ENCODE data around the gene CSTF2.
"Not testable (repeated sequence)": the region's sequence is repeated elsewhere in the genome, so short reads cannot be mapped to it uniquely, and the experiment has no call there.

CSTF2 gene

DNA sequence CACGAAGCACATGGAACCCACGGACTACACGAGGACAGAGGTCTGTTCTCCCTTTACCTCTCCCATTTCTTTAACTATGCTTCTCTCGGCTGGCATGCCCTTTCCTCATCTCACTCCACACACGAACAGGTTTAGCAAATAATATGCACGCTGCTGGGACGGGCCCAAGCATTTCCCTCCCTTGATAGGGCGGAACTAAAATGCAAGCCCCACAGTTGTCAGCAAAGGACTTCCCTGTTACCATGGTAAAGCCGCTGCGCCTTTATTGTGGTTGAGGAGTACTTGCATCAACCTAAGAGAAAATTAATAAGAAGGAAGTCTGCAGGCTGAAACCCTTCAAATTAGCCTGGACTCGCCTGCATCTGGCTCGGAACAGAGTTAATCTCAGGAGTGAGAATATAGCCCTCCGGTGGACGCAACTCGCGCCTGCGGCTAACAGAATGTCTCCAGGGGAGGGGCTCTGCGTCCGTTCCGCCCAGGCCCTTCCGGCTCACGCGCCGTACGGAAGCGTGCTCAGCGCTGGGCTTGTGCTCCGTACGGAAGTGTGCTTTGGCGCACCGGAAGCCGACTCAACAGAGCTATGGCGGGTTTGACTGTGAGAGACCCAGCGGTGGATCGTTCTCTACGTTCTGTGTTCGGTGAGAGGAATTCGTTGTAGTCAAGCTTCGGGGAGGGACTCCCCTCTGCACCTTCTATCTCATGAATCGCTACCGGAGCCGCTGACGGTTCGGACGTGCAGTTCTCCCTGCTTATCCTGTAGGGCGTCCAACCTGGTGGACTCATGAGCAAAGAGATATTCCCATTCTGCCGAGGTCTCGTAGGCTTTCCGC lies at the start of gene CSTF2:
Gene CSTF2, plus strand, starts transcription at position 555 of the 830 bp plus-strand sequence. Its CDS starts 26 bp downstream, at position 581.
- FAIRE-seq, result no peak

GRCh38 chrX:100796371-100796770 lies 23.8 kb upstream of the CSTF2 start:
- not testable (repeated sequence) for FAIRE-seq

- FAIRE-seq, result no peak
These were observed 22.8 kb upstream of the CSTF2 start for GRCh38 chrX:100797359-100797758.

- FAIRE-seq, result no peak
These were observed 21.5 kb upstream of the CSTF2 start for GRCh38 chrX:100798484-100799214.

GRCh38 chrX:100802843-100803242 lies 17.3 kb upstream of the CSTF2 start:
- no peak for FAIRE-seq

GRCh38 chrX:100804780-100805179 lies 15.4 kb upstream of the CSTF2 start:
- FAIRE-seq, result no peak

DNA sequence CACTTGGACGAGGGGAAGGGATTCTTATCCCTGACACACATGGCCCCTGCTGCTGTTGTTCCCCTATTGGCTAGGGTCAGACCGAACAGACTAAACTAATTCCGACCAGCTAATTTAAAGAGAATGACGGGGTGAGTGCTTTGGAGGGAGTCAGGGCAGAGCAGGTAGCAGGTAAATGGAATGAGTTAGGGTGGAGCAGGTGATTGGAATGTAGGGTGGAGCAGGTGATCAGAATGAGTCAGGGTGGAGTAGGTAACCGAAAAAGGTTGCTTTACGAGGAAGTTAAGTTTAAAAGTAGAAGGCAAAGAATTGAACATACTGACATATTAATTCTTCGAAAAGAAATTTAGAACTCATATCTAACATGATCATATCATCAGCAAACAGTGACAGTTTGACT lies 11.9 kb upstream of the CSTF2 start:
- FAIRE-seq, result not testable (repeated sequence)

GRCh38 chrX:100812216-100813158 lies 7.7 kb upstream of the CSTF2 start:
- no peak for FAIRE-seq

- no peak for FAIRE-seq
These were observed 2.9 kb upstream of the CSTF2 start for GRCh38 chrX:100817340-100817739.

- no peak for FAIRE-seq
These were observed 706 bp upstream of the CSTF2 start for GRCh38 chrX:100819534-100819836.

DNA sequence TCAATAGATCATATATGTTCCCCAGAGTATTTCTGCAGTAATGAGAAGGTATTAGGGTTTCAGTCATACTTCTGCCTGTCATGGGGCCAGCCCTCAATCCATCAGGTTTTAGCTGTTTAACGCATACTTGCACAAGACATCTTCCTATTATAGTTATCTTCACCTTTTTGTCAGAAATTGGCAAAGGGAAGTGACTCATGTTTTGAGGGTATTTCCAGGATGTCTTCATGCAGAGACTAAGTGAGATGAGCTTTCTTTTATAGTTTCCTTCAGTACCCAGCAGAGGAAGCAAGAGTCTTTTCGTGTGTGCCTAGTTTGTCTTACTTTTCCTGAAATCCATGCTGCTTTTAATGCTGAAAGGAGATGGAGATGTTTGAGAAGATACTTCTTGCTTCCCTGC lies 9.5 kb downstream of the CSTF2 start:
- no peak for FAIRE-seq

- FAIRE-seq, result no peak
These were observed 10.0 kb downstream of the CSTF2 start for GRCh38 chrX:100830143-100830542.

DNA sequence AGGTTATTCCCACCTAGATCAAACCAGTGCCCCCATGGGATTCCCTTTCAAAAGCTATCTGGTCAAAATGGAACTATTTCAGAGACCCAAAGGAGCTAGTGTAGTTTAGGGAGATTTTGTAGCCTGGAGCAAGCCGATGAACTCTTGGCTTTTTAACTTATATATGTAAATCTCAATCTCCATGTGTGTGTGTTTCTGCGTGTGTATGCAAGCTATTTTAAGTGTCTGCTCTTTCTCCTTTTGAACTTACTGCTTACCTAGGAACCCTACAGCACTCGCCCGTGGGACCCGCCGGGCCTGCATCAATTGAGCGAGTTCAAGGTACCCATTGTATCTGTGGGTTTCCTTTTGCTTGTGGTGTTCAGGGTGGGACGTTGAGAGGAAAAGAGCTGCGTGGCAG lies 10.4 kb downstream of the CSTF2 start:
- FAIRE-seq, result no peak

- no peak for FAIRE-seq
These were observed 11.2 kb downstream of the CSTF2 start for GRCh38 chrX:100831219-100831946.

DNA sequence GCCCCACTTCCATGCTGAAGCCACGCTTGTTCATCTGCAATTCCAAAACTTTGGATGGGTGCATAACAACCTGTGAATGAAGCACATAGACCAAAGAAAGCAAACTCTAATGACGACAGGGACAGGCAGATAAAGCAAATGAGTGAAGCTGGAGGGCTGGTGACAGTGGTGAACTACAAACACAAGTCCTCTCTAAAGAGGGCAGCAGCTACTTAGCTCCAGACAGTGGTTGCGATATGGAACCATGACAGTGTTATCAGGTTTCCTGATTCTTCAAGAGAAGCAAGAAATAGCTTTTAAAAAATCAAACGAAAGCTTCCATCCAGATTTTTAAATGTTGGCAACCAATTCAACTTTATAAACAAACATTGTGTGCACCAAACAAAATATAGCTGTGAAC lies 30.1 kb downstream of the CSTF2 start:
- FAIRE-seq, result no peak

GRCh38 chrX:100852810-100853209 lies 32.6 kb downstream of the CSTF2 start:
- FAIRE-seq, result no peak

DNA sequence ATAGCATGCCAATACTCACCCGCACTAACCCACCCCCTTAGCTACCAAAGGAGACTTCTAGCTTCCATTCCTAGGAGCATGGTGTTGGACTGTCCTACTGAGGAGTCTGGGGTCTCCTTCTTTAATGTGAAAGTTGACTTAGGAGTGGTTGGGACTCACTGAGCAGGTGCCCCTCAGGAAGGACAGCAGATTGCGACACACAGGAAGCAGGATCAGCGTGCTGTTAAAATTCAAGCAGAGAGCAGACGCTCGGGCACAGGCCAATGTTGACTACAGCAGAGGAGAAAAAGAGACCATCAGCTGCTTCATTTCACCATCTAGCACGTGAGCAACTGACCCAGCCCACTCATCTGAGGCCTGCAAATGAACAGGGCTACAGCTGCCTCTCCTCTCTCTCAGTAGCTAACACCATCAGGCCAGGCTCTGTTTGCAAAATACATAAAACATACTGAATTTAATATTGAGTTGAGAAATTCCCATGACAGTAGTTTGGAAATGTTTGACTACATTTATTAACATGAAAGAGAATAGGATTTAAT lies 43.2 kb downstream of the CSTF2 start:
- no peak for FAIRE-seq

DNA sequence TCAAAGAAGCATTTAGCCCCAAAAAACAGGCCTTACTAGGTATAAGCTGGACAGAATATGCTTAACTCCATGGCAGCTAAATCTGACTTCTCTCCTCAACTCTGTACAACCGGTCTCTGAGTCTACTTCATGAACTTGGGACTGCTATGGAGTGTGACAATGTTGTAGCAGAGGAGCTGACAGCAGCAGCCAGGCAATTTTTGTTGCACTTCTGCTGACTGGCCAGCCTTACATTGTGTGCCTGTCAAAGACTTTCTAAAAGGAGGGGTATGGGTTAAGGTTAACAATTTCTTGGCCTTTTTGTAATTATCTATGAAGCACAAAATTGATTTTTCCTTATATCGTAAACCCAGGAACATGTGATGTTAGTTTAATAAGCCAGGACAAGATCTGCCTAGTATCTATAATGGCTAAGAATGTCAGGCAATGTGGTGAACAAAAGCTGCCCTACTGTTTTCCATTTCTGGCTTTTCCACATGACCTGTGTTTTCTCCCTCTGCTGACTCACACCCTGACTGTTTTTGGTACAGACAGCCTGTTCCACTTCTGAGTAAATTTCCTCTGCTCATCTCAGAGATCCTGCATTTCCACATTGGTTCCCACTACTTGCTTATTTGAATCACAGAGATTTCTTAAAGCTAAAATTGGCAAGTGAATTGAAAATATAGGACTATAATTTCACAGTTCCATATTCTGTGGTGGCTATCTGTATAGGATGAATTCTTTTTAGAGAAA lies 44.6 kb downstream of the CSTF2 start:
- no peak for FAIRE-seq

DNA sequence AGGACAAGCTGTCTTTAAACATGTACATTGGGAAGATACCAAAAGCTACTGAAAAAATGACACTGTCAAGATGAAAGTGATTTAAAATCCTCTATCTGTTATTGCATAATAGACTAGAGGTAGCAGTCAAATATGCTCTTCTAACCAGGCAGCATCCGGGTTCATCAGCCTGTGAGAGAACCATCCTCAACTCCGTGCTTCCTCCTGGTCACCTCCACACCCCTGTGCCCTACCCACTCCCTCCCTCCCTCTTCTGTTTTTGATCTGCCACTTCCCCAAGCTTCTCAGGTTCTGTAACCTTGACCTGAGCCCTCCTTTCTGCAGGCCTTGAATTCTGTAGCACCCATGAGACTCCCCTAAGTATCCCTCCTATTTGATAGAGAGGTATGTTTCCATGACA lies 48.1 kb downstream of the CSTF2 start:
- FAIRE-seq, result no peak

DNA sequence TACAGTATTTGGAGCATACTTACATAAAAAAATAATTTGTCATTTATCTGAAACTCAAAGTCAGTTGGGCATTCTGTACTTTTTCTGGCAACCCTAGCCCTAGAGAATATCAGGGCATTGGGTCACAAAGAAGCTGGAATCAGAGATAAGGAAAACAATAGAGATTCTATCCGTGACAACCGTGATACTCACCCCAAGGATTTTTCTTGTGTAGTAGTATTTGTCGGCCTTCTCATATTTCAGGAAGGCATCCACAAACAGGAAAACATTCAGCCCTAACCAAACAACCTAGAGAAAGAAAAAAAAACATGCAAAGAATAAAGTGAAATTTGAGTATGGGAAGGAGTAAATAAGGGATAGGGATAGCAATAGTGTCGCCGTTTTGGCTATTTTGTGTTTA lies 50.3 kb downstream of the CSTF2 start:
- no peak for FAIRE-seq

All from TTC549 (cell line).